ENCODE measurements around the gene PCDH17. TPM values are rescaled to one million over a fixed set of nuclear protein-coding genes. Genes with fewer than 3 reads are reported as not detected.

PCDH17 gene
- total RNA-seq, 1 donor from 2014 or later, result 2.2 TPM

DNA sequence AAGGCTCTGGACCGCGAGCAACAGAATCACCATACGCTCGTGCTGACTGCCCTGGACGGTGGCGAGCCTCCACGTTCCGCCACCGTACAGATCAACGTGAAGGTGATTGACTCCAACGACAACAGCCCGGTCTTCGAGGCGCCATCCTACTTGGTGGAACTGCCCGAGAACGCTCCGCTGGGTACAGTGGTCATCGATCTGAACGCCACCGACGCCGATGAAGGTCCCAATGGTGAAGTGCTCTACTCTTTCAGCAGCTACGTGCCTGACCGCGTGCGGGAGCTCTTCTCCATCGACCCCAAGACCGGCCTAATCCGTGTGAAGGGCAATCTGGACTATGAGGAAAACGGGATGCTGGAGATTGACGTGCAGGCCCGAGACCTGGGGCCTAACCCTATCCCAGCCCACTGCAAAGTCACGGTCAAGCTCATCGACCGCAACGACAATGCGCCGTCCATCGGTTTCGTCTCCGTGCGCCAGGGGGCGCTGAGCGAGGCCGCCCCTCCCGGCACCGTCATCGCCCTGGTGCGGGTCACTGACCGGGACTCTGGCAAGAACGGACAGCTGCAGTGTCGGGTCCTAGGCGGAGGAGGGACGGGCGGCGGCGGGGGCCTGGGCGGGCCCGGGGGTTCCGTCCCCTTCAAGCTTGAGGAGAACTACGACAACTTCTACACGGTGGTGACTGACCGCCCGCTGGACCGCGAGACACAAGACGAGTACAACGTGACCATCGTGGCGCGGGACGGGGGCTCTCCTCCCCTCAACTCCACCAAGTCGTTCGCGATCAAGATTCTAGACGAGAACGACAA lies 1.8 kb downstream of the PCDH17 start:
- intact Hi-C loops (cut with DNase I), result no loop called here
- DNase-seq, result peak; percentile 72
- peak; percentile 56 for ATAC-seq (ENCODE audit: poor library complexity)

DNA sequence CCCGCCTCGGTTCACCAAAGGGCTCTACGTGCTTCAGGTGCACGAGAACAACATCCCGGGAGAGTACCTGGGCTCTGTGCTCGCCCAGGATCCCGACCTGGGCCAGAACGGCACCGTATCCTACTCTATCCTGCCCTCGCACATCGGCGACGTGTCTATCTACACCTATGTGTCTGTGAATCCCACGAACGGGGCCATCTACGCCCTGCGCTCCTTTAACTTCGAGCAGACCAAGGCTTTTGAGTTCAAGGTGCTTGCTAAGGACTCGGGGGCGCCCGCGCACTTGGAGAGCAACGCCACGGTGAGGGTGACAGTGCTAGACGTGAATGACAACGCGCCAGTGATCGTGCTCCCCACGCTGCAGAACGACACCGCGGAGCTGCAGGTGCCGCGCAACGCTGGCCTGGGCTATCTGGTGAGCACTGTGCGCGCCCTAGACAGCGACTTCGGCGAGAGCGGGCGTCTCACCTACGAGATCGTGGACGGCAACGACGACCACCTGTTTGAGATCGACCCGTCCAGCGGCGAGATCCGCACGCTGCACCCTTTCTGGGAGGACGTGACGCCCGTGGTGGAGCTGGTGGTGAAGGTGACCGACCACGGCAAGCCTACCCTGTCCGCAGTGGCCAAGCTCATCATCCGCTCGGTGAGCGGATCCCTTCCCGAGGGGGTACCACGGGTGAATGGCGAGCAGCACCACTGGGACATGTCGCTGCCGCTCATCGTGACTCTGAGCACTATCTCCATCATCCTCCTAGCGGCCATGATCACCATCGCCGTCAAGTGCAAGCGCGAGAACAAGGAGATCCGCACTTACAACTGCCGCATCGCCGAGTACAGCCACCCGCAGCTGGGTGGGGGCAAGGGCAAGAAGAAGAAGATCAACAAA lies 2.6 kb downstream of the PCDH17 start:
- ATAC-seq (ENCODE audit: poor library complexity), result no peak
- intact Hi-C loops (cut with DNase I), result no loop called here
- DNase-seq, result peak; percentile 42

DNA sequence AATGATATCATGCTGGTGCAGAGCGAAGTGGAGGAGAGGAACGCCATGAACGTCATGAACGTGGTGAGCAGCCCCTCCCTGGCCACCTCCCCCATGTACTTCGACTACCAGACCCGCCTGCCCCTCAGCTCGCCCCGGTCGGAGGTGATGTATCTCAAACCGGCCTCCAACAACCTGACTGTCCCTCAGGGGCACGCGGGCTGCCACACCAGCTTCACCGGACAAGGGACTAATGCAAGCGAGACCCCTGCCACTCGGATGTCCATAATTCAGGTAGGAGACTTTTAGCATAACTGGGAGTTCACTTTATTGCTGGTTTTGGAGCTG lies 3.3 kb downstream of the PCDH17 start:
- DNase-seq (no peak), ATAC-seq (ENCODE audit: poor library complexity) (no peak)
- intact Hi-C loops (cut with DNase I), result no loop called here

DNA sequence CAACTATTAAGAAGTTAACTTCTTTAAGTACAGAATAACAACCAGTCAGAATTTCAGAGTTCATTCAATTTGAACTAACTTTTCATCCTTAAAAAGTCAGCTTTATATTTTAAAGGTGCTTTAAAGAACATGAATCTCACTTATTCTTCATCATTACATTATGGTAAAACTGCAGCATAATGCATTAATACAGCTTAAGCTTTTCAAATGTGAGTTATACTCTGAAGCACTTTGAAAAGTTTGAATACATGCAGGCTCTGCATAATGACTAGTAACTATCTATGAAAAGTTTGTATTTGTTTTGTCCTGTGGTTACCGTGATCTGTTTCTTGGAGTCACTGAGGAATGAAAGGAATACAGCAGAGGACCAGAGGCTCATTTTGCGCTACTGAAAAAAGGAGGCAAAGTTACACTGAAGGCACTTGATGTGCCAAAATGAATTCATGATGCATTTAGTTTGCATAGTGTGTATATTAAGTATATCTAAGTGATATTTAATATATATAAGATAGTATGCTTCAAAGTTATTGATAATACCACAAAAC lies 4.1 kb downstream of the PCDH17 start:
- ATAC-seq (ENCODE audit: poor library complexity), result no peak
- intact Hi-C loops (cut with DNase I), result no loop called here
- no peak for DNase-seq

DNA sequence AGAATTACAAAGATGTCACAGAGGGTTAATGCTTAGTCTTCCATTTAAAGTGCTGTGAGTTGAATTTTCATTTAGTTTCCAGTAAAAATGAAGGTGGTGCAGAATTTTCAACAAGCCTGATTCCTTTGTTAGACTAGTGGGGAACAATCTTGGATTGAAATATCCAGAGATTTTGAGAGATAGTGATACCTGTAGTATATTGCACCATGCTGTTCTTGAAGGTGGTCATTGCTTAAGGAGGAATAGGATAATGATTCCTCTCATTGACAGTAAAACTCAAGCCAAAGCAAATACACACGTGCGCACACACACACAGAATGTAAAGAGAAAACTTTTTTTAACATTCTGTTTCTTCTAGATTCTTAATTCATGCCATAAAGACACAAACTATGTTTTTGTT lies 5.3 kb downstream of the PCDH17 start:
- intact Hi-C loops (cut with DNase I), result no loop called here
- no peak for DNase-seq
- no peak for ATAC-seq (ENCODE audit: poor library complexity)

DNA sequence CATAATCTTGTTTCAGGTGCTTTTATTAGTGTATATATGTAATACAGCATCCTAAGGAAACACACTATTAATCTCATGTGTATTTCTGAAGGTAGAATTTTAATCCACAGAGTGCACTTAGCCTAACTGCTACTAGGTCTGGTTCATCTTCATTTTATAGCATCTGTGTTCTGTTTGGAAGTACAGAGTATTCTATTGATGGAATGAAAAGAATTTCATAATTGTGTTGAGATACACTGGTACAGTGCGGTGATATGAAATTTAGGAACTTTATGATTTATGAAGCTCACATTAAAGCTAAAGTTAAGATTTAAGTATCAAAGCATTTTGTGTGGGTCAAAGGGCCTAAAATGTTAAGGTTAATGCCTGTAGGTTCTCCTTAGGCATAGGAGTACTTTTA lies 6.0 kb downstream of the PCDH17 start:
- intact Hi-C loops (cut with DNase I), result no loop called here
- ATAC-seq (ENCODE audit: poor library complexity), result no peak
- no peak for DNase-seq

DNA sequence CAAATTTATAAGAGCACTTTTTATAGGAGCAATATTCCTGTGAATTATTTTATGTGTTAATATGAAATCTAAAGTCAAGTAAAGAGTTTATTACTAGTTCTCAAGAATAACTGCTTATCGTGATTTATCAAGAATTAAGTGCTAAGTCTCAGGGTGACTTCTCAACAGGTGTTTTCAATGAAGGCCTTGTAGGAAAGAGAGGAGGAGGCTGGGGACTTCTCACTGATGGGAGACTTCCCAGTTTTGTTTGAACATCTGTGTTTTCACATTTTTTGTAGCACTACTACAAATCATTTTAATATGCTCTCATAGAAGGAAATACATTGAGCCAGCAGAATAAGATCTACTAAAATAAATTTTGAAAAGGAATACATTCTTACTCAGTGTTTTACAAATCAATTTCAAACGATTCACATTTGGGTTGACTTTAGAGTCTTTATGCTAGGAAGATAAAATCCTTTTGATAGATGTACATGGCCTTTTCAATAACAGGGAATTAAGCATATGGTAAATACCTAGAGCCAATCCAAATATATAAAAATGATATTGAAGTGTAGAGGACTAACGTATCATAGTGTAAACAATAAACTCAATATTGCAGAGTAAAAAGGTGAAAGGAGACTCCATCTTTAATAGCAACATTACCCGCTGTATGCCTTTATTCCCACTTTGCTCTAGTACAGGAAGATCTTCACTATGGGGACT lies 6.8 kb downstream of the PCDH17 start:
- DNase-seq, result no peak
- intact Hi-C loops (cut with DNase I), result no loop called here
- no peak for ATAC-seq (ENCODE audit: poor library complexity)

DNA sequence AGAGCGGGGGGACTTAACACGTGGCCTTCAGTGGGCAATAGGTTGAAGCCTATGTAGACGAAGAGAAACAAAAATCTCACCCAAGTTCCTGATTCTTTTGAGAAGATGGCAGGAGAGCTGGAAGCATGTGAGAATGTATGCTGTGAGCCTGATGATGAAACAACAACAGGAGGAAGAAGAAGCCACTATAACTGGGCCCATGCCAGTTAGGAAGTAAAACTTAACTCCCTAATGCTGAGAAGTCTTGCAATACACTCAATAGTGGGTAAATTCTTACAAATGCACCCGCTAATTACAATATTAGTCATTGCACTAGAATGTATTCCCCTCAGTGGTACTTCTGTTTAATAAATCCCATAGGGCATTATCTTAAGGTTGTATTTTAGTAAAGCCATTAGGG lies 9.1 kb downstream of the PCDH17 start:
- DNase-seq (no peak), ATAC-seq (ENCODE audit: poor library complexity) (no peak)

DNA sequence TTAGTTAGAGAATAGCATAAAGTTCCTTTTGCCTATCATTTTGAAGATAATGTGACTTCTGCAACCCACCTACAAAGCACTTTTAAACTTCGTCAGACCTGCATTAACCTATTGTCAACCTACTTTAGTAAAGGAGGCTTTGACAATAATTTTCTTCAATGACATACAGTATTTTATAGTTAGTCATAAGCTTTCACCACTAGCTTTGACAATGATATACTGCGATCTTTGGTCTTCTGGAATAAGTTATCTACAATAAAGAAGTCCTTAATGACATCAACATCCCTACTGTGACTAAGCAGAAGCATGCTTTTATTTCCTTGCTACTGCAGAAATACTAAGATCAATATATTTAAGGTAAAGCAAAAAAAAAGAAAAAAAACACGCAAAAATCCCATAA lies 9.5 kb downstream of the PCDH17 start:
- ATAC-seq (ENCODE audit: poor library complexity), result no peak
- no peak for DNase-seq
- intact Hi-C loops (cut with DNase I), result no loop called here

More for the DNA sequence above, 9.1 kb downstream of the PCDH17 start:
- intact Hi-C loops (cut with DNase I), result no loop called here

DNA sequence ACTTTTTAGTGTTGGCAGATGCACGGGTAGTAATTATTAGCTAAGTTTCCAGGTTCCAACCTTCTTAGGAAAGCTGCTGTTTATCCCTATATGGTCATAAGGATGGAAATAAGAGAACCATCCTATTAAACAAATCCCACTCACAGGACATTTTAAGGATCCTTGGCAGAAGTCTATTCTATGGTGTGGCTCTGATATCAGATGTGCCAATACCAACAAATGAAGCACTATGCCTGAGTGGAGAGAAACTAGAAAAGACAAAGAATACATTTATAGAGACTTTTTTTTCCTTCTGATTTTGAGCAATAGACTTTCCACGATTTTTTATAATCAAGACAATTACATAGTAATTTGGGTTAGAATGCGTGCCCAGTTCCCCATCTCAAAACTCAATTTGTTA lies 12.6 kb downstream of the PCDH17 start:
- no peak for ATAC-seq (ENCODE audit: poor library complexity)
- intact Hi-C loops (cut with DNase I), result no loop called here
- no peak for DNase-seq

DNA sequence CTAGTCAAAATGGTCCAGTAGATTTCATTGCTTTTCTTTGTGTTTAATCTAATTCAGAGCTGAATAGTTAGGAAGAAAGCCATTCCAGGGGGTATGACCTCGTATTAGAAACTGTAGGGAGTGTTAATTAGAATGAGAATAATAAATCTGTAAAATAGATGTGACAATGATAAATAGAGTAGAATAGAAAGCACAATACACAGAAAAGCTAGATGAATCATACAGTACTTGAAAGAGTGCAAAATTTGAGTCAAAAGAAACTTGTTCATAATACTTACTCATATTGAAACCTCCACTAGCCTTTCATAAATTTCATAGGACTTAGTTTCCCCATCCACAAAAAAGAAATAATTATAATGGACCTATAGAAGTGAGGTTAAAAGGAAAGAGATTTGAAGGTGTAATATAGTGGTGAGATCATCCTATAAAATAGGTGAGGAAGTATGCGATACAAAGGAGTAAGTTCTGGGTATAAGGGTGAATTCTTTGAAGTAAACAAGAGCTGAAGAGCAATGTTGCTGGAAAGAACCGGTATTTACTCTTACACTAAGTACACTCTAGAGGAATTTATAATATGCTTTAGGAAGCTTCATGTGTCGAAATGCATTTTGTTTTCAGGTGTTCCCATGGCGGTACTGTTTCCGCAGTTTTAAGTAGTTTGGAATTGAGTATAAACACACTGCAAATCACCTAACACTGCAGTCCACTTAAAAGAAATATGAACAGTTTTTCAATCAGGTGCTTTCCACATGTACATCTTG lies 21.9 kb downstream of the PCDH17 start:
- intact Hi-C loops (cut with DNase I), result no loop called here
- no peak for ATAC-seq (ENCODE audit: poor library complexity)

DNA sequence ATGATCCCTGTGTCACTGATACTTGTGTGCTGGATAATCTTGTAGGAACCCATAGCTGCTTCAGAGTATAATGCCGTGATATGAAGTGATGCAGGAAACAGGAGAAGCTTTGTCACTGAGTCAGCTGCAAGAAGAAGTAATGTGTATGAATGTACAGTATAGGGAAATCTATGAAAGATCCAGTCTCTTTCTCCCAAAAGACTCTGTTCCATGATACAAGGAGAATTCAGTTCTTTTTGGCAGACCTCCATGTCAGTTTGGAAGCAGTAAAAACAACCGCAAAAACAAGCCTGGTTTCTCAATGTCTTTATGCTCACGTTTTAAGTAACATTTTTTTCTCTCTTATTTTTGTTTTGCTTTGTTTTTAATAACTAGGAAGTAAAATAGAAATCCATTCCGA lies 33.9 kb downstream of the PCDH17 start:
- DNase-seq (no peak), ATAC-seq (ENCODE audit: poor library complexity) (no peak)
- intact Hi-C loops (cut with DNase I), result no loop called here

More for the DNA sequence above, 21.9 kb downstream of the PCDH17 start:
- DNase-seq, result no peak

DNA sequence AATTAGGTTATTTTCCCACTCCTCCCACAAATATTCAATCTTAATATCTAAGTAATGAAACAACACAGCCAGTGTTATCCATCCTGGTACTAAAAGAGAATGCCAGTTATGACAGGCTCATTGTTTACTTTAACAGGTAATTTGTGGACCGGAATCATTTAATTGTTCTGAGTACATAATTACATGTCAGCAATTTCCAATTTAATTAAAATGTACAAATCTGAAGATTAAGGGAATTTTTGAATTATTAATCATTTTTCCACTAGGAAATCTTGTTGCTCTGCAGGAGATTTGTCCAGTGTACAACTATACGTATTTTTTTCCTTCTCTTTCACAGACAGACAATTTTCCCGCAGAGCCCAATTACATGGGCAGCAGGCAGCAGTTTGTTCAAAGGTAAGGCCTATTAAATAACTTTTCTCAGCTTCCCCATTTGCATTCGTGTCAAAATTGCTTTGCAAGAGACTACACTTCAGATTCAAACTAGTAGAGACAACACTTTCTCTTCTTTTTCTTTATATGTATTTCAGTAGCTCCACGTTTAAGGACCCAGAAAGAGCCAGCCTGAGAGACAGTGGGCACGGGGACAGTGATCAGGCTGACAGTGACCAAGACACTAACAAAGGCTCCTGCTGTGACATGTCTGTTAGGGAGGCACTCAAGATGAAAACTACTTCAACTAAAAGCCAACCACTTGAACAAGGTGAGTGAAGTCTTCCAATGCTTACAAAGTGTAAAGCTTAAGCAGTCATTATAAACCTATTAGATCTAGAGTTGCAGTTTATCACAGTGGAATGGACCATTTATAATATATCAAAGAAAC lies 34.8 kb downstream of the PCDH17 start:
- intact Hi-C loops (cut with DNase I), result no loop called here
- ATAC-seq (ENCODE audit: poor library complexity) (no peak), DNase-seq (no peak)

DNA sequence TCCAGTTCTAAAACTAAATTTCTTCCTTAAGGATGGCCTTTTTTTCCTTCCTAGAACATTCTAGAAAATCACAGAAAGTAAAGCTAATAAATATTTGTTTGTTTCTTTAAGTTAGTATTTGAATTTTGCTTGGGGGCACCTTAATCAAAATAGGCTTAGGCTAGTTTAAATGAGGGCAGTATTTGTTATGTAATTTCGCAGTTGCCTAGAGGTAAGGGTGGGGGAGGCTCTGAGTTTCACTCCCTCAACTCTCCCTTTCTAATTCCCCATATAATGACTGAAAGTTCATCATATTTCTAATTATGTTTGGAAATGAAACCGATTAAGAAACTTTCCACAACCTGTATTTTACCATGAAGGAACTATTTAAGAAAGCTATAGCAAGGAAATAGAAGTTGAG lies 40.6 kb downstream of the PCDH17 start:
- no peak for ATAC-seq (ENCODE audit: poor library complexity)
- intact Hi-C loops (cut with DNase I), result no loop called here
- no peak for DNase-seq

DNA sequence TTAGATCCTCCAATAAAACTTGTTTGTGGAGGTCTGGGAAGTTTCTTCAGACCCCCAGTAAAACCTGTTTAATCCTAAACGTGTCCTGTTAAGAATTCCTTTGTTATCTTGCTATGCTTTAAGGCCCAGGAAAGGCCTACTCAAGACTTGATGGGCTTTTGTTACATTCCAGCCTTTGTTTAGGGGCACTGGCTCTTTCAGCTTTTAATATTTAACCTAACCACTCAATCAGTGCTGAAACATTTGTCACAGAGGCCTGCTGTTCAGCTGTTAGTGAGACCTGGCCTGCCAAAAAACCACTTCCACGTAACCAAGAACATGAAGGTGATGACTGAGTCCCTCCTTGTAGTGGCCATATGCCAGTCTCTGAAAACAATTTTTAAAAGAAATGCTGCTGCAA lies 41.7 kb downstream of the PCDH17 start:
- DNase-seq (no peak), ATAC-seq (ENCODE audit: poor library complexity) (no peak)
- intact Hi-C loops (cut with DNase I), result no loop called here

DNA sequence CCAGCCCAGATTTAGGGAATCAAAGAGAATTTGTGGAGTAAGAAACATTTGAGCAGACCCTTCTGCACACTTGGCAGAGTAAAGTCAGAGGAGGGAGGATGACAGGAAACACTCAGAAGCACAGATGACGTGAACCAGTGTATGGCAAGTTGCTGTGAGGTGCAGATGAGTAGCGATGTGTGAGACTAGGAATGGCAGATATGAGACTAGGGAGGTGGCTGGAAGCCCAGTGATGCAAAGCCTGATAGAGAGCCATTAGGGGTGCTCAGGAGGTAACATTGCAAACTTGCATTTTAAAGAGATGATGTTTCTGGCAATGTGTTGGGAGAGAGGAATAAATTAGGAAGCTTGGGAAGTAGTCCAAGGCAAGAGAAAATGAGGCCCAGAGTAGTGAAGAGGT lies 44.0 kb downstream of the PCDH17 start:
- intact Hi-C loops (cut with DNase I), result no loop called here
- DNase-seq (no peak), ATAC-seq (ENCODE audit: poor library complexity) (no peak)

DNA sequence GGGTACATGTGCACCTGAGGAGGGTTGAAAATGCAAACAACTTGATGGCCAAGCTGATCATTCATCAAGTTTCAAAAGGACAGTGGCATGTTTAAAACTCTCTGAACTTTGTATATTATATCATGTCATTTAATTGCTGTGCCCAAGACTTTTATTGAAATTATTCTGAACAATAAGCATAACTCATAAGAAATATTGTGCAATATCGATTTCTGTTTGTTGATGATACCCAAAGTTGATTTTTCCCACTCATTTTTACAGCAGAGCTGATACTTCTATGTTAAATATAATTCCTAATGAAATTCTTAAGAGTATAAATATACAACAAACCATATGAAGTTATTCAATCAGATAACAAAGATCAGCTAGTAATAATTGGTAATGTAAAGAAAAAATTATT lies 49.1 kb downstream of the PCDH17 start:
- ATAC-seq (ENCODE audit: poor library complexity) (no peak), DNase-seq (no peak)
- intact Hi-C loops (cut with DNase I), result no loop called here

Measured in Right ventricle myocardium superior (tissue), 1 donor.